ENCODE results near the gene NRP1. TPM values are rescaled to one million over a fixed set of nuclear protein-coding genes. Genes with fewer than 3 reads are reported as not detected.

NRP1 gene
- total and polyA plus RNA-seq, 2 of the 8 experiments (the other 6 are each of a cell fraction or from before 2014, with no cell fraction given), result 1.2 to 2.1 TPM

DNA sequence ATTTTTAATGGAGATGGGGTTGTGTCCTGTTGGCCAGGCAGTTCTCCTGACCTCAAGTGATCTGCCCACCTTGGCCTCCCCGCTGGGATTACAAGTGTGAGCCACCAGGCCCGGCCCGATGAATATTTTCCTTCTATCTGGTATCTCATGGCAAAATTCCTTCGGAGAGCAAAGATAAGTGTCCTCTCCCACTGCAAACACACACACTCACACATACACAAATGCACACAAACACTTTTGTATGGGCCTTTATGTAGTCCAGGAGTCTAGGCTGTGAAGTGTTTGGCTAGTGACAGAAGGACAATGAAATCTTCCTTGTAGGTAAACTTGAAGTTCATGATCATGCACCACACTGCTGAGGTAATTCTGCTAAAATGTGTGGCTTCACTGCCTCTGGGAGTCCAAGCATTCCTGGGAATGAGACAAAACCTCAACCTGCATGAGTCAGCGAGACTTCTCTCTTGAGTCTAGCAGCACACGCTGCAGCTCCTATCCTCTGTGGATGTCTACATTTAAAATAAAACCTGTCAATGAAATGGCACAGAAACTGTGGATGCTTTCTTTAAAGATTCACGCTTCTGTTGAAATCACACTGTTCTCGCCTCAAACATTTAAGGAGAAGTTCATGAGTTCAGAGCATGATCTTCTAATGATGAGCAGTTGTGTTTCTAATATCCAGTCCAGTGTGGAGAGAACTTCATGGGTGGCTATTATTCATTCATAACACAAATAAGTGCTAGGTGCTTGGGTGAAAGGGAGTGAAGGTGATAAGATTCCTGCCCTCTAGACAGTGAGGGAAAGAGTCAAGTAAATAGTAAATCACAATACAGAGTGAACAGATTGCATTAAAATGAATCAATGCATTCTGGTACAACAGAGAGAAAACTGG, 96.5 kb downstream of the NRP1 start:
- Histone ChIP-seq H2BK120ac (replicated peaks; ENCODE audit: low read depth, low read length) (no peak overlapping the region), H3K4me2 (ENCODE audit: insufficient read depth in 1 of 2, low read depth in 2 of 2, low read length in 2 of 2) (no peak overlapping the region), H3K14ac (ENCODE audit: insufficient read length) (no peak overlapping the region), H3K23me2 (ENCODE audit: low read depth, low read length) (no peaks in the 10 kb centered on the region; the same call in 1 of the 2 replicates), H2BK15ac (ENCODE audit: low read length) (no peak overlapping the region), H2AK5ac (ENCODE audit: low read depth, low read length) (no peak overlapping the region), H4K5ac (ENCODE audit: insufficient read length, low read depth, low read length) (no peak overlapping the region), H4K20me1 (replicated peaks in 1 of 2; ENCODE audit: control insufficient read depth in 1 of 2, insufficient read depth in 2 of 2, low read length in 2 of 2) (no peaks in the 10 kb centered on the region), H3K4ac (replicated peaks; ENCODE audit: insufficient read length, low read depth, low read length) (no peak overlapping the region), H2BK5ac (ENCODE audit: low read depth, low read length) (no peak overlapping the region), H2BK12ac (ENCODE audit: low read depth, low read length) (no peak overlapping the region), H3K36me3 (ENCODE audit: control insufficient read depth in 2 of 4, insufficient read depth in 4 of 4, low read length in 3 of 4) (no peaks in the 10 kb centered on the region), H3K9ac (replicated peaks in 1 of 4; ENCODE audit: extremely low read depth in 1 of 4, low read depth in 3 of 4, low read length in 3 of 4) (no peak overlapping the region), H3K4me3 (ENCODE audit: extremely low read depth in 1 of 4, insufficient read depth in 2 of 4, low read depth in 3 of 4, low read length in 4 of 4) (no peak overlapping the region), H2AFZ (ENCODE audit: low read length) (no peak overlapping the region), H3K18ac (ENCODE audit: extremely low read depth, low read length) (no peak overlapping the region), H4K91ac (replicated peaks; ENCODE audit: insufficient read length, low read length) (no peak overlapping the region), H3K79me2 (ENCODE audit: control insufficient read depth in 1 of 2, insufficient read depth in 2 of 2, low read length in 2 of 2) (no peaks in the 10 kb centered on the region), H3K27ac (ENCODE audit: low read depth, low read length) (no peak overlapping the region), H4K8ac (ENCODE audit: extremely low read depth, insufficient read depth, low read length) (no peak overlapping the region), H2BK20ac (ENCODE audit: low read length) (no peak overlapping the region), H3K79me1 (ENCODE audit: low read depth, low read length) (no peaks in the 10 kb centered on the region), H3K56ac (replicated peaks; ENCODE audit: insufficient read length, low read depth, low read length) (no peak overlapping the region), H3K23ac (ENCODE audit: insufficient read length) (no peak overlapping the region), H3K27me3 (replicated peaks in 1 of 4; ENCODE audit: control insufficient read depth in 3 of 4, extremely low read depth in 1 of 4, insufficient read depth in 3 of 4, low read length in 3 of 4) (peaks cover 0 to 1% (median 0%) of the 10 kb centered on the region in 4 experiments; a peak in 1 of 7 replicates), H3K9me3 (ENCODE audit: insufficient read depth in 2 of 2, low read depth in 1 of 2, low read length in 1 of 2) (no peaks in the 10 kb centered on the region), H3K4me1 (replicated peaks in 1 of 4; ENCODE audit: control insufficient read depth in 3 of 4, insufficient read depth in 4 of 4, low read length in 3 of 4) (no peaks in the 10 kb centered on the region)
- WGBS, 2 experiments (ENCODE audit: extremely low coverage in 1 of 2, insufficient coverage in 1 of 2, insufficient read length in 1 of 2, insufficient replicate concordance in 2 of 2, low coverage in 1 of 2, low lambda C conversion rate in 2 of 2, missing lambda C conversion rate in 1 of 2), result 93% methylated on average over 8 of the region's 8 CpGs; no CpG with 5 or more reads in 1 of the 2 experiments
- FAIRE-seq (no peak), DNase-seq (ENCODE audit: low read depth in 1 of 2, low spot score in 2 of 2) (peak in 1 of 2 experiments; percentile 25)
- ChIA-PET POLR2A (ENCODE audit: partially characterized antibody) (interaction anchor here (0.6 kb wide), 1 partner anchor 293 kb away, joined by 4 read pairs; no protein-coding TSS in a partner anchor), CTCF (ENCODE audit: partially characterized antibody) (interaction anchor here (1.0 kb wide), 1 partner anchor 13 kb away, joined by 3 read pairs; no protein-coding TSS in a partner anchor)
- TF ChIP-seq HDAC2 (IDR thresholded peaks at IDR 0.05; ENCODE audit: borderline replicate concordance in 1 of 2, low read depth in 2 of 2, low read length in 2 of 2) (no peak), SIX5 (IDR thresholded peaks at IDR 0.05; ENCODE audit: low read depth, low read length) (no peak), NRF1 (IDR thresholded peaks at IDR 0.05; ENCODE audit: low read depth, low read length) (no peak), BRCA1 (IDR thresholded peaks at IDR 0.05; ENCODE audit: low read depth, low read length) (no peak), CBX5 (IDR thresholded peaks at IDR 0.05; ENCODE audit: low read depth, low read length) (no peak), EZH2 (IDR thresholded peaks at IDR 0.05; ENCODE audit: low read depth, low read length, severe bottlenecking) (no peak)
